Astrocyte (in vitro differentiated cells and primary cell): ENCODE data around the gene SLC6A4. TPM values are rescaled to one million over a fixed set of nuclear protein-coding genes. Genes with fewer than 3 reads are reported as not detected.

ENCODE experiments used
- DNase-seq: peaks from one replicate; pipeline ENCODE4 v3.0.0-alpha.2; 2010; ENCODE audit warnings: low read depth
- FAIRE-seq: peaks from 2 replicates; lab custom pipeline; 2011; peaks lifted over from hg19 to GRCh38; lab: Jason Lieb, UNC
- H2AFZ ChIP-seq: 2 replicates; pipeline ENCODE4 v1.6.0; 2012; ENCODE audit warnings: low read depth, low read length, inconsistent platforms
- H3K27ac ChIP-seq: 2 replicates; pipeline ENCODE4 v1.5.1; 2011; ENCODE audit warnings: low read depth, low read length, inconsistent platforms
- H3K27me3 ChIP-seq: 2 replicates; pipeline ENCODE4 v1.6.0; 2011; ENCODE audit warnings: low read length, inconsistent platforms; ENCODE audit not compliant: insufficient read depth
- H3K36me3 ChIP-seq: 2 replicates; pipeline ENCODE4 v1.5.1; 2011; ENCODE audit warnings: low read length, inconsistent platforms; ENCODE audit not compliant: insufficient read depth
- H3K4me1 ChIP-seq: 2 replicates; pipeline ENCODE4 v1.5.1; 2011; ENCODE audit warnings: low read length, inconsistent platforms; ENCODE audit not compliant: insufficient read depth
- H3K4me2 ChIP-seq: 2 replicates; pipeline ENCODE4 v1.6.0; 2012; ENCODE audit warnings: low read length, inconsistent platforms
- H3K4me3 ChIP-seq: 2 replicates; pipeline ENCODE4 v1.5.1; 2011; ENCODE audit warnings: low read depth, mild to moderate bottlenecking, low read length, inconsistent platforms; ENCODE audit not compliant: insufficient read depth
- H3K79me2 ChIP-seq: 2 replicates; pipeline ENCODE4 v1.6.0; 2012; ENCODE audit warnings: mild to moderate bottlenecking, low read length, inconsistent platforms; ENCODE audit not compliant: insufficient read depth
- H3K9ac ChIP-seq: 2 replicates; pipeline ENCODE4 v1.6.0; 2012; ENCODE audit warnings: mild to moderate bottlenecking, low read length, inconsistent platforms
- H3K9me3 ChIP-seq: 2 replicates; pipeline ENCODE4 v1.5.1; 2012; ENCODE audit warnings: low read depth, mild to moderate bottlenecking, low read length, inconsistent platforms; ENCODE audit not compliant: insufficient read depth
- H4K20me1 ChIP-seq: 2 replicates; pipeline ENCODE4 v1.6.0; 2012; ENCODE audit warnings: low read length, inconsistent platforms; ENCODE audit not compliant: insufficient read depth
- H3K27ac Mint-ChIP-seq: one replicate; pipeline ENCODE4 v1.8.0; 2021; ENCODE audit warnings: mild to moderate bottlenecking, mixed read lengths; ENCODE audit not compliant: unreplicated experiment
- H3K27me3 Mint-ChIP-seq: one replicate; pipeline ENCODE4 v1.8.0; 2021; ENCODE audit warnings: low read depth, mixed read lengths; ENCODE audit not compliant: unreplicated experiment
- H3K36me3 Mint-ChIP-seq: one replicate; pipeline ENCODE4 v1.8.0; 2021; ENCODE audit warnings: low read depth, mixed read lengths; ENCODE audit not compliant: unreplicated experiment
- H3K4me1 Mint-ChIP-seq: one replicate; pipeline ENCODE4 v1.8.0; 2021; ENCODE audit warnings: low read depth, mixed read lengths; ENCODE audit not compliant: unreplicated experiment
- H3K4me3 Mint-ChIP-seq: one replicate; pipeline ENCODE4 v1.8.0; 2021; ENCODE audit warnings: mild to moderate bottlenecking, moderate library complexity, mixed read lengths; ENCODE audit not compliant: unreplicated experiment
- H3K9me3 Mint-ChIP-seq: one replicate; pipeline ENCODE4 v1.8.0; 2021; ENCODE audit warnings: mild to moderate bottlenecking, mixed read lengths; ENCODE audit not compliant: unreplicated experiment
- CTCF ChIP-seq: IDR thresholded peaks from 2 replicates; pipeline ENCODE4 v1.5.1; 2011; ENCODE audit warnings: low read depth, mild to moderate bottlenecking, inconsistent platforms, low read length, moderate library complexity; ENCODE audit not compliant: insufficient read depth
- EZH2 ChIP-seq: IDR thresholded peaks from 2 replicates; pipeline ENCODE4 v1.6.1; 2012; ENCODE audit warnings: mild to moderate bottlenecking, low read length, inconsistent platforms; ENCODE audit not compliant: insufficient read depth
- total RNA-seq: library from RNA; stranded (reverse); gene quantifications from 2 replicates; pipeline ENCODE4 v1.2.1, GENCODE V29; 2021

Gene SLC6A4
- total RNA-seq, 1 donor from 2014 or later = not detected

GRCh38 chr17:30199600-30199999, 35.9 kb downstream of the SLC6A4 start:
- no peaks in the 10 kb centered on the region for H3K36me3 ChIP-seq
- Mint-ChIP-seq H3K4me3 (no peak overlapping the region), H3K4me1 (peaks cover 5% of the 10 kb centered on the region), H3K27ac (no peak overlapping the region), H3K36me3 (no peaks in the 10 kb centered on the region), H3K9me3 (no peaks in the 10 kb centered on the region), H3K27me3 (peaks cover 4% of the 10 kb centered on the region)
- DNase-seq (no peak), FAIRE-seq (no peak)
- no peak overlapping the region for H3K4me3 ChIP-seq
- no peak for TF ChIP-seq CTCF
- no peak for TF ChIP-seq EZH2
- H3K79me2 ChIP-seq = no peaks in the 10 kb centered on the region
- H4K20me1 ChIP-seq = no peaks in the 10 kb centered on the region
- H3K9ac ChIP-seq = no peak overlapping the region
- no peak overlapping the region for H2AFZ ChIP-seq
- H3K4me2 ChIP-seq = no peak overlapping the region
- H3K27ac ChIP-seq = no peak overlapping the region
- H3K9me3 ChIP-seq = no peaks in the 10 kb centered on the region
- H3K27me3 ChIP-seq = no peaks in the 10 kb centered on the region
- no peaks in the 10 kb centered on the region for H3K4me1 ChIP-seq

- Histone ChIP-seq H2AFZ (no peak overlapping the region), H3K27ac (no peak overlapping the region), H3K9ac (no peak overlapping the region), H3K4me2 (no peak overlapping the region), H3K9me3 (no peaks in the 10 kb centered on the region), H3K79me2 (no peaks in the 10 kb centered on the region), H3K4me3 (no peak overlapping the region), H4K20me1 (no peaks in the 10 kb centered on the region), H3K4me1 (no peaks in the 10 kb centered on the region), H3K36me3 (no peaks in the 10 kb centered on the region), H3K27me3 (no peaks in the 10 kb centered on the region)
- Mint-ChIP-seq H3K36me3 (no peaks in the 10 kb centered on the region), H3K27ac (no peak overlapping the region), H3K27me3 (peaks cover 4% of the 10 kb centered on the region), H3K4me1 (peaks cover 5% of the 10 kb centered on the region), H3K9me3 (no peaks in the 10 kb centered on the region), H3K4me3 (no peak overlapping the region)
- no peak for DNase-seq
- FAIRE-seq = no peak
- no peak for TF ChIP-seq EZH2
- no peak for TF ChIP-seq CTCF
Measured at GRCh38 chr17:30197416-30197815, 38.1 kb downstream of the SLC6A4 start.

GRCh38 chr17:30196504-30196903, 39.0 kb downstream of the SLC6A4 start:
- H3K4me3 Mint-ChIP-seq = no peak overlapping the region
- FAIRE-seq = no peak
- no peaks in the 10 kb centered on the region for H3K4me1 ChIP-seq

More at GRCh38 chr17:30196504-30196903, 39.0 kb downstream of the SLC6A4 start:
- peaks cover 5% of the 10 kb centered on the region for H3K4me1 Mint-ChIP-seq
- H3K27me3 Mint-ChIP-seq = peaks cover 2% of the 10 kb centered on the region
- Histone ChIP-seq H3K27ac (no peak overlapping the region), H3K4me2 (no peak overlapping the region), H3K79me2 (no peaks in the 10 kb centered on the region), H3K9me3 (no peaks in the 10 kb centered on the region), H3K27me3 (no peaks in the 10 kb centered on the region), H3K36me3 (no peaks in the 10 kb centered on the region), H3K9ac (no peak overlapping the region), H4K20me1 (no peaks in the 10 kb centered on the region), H3K4me3 (no peak overlapping the region), H2AFZ (no peak overlapping the region)
- H3K9me3 Mint-ChIP-seq = no peaks in the 10 kb centered on the region
- H3K36me3 Mint-ChIP-seq = no peaks in the 10 kb centered on the region
- TF ChIP-seq CTCF = no peak
- no peak overlapping the region for H3K27ac Mint-ChIP-seq
- DNase-seq = no peak
